HG02623 (cell line): Measurements from ENCODE around the gene ANKRD63.
A peak's percentile ranks its signal among the peaks of the same experiment; 100 is the strongest.

Experiments used
- ATAC-seq: cut with Tn5 transposase; IDR thresholded peaks from one replicate; pipeline ENCODE4 v1.9.1; 2021; ENCODE audit warnings: moderate library complexity; ENCODE audit not compliant: unreplicated experiment

Gene ANKRD63

GRCh38 chr15:40313531-40314398, 30.9 kb upstream of the ANKRD63 start:
- ATAC-seq: no peak

- ATAC-seq: no peak
These were observed 29.7 kb upstream of the ANKRD63 start for GRCh38 chr15:40312370-40313158.

GRCh38 chr15:40310993-40311392, 28.1 kb upstream of the ANKRD63 start:
- no peak for ATAC-seq

GRCh38 chr15:40310001-40310959, 27.4 kb upstream of the ANKRD63 start:
- ATAC-seq: no peak

- ATAC-seq: no peak
These were observed 26.5 kb upstream of the ANKRD63 start for GRCh38 chr15:40309344-40309862.

GRCh38 chr15:40307421-40308211, 24.8 kb upstream of the ANKRD63 start, which contains the start of gene PLCB2:
TSS of gene PLCB2 (minus strand) at chr15:40307935. CDS start at chr15:40307672, 263 bp downstream.
- ATAC-seq: peak; percentile 54

GRCh38 chr15:40306908-40307307, 24.0 kb upstream of the ANKRD63 start:
- no peak for ATAC-seq

- no peak for ATAC-seq
These were observed 23.5 kb upstream of the ANKRD63 start for GRCh38 chr15:40306371-40306770.

GRCh38 chr15:40305281-40305680, 22.4 kb upstream of the ANKRD63 start:
- no peak for ATAC-seq

GRCh38 chr15:40303576-40303975, 20.7 kb upstream of the ANKRD63 start:
- ATAC-seq: no peak

- no peak for ATAC-seq
These were observed 20.1 kb upstream of the ANKRD63 start for GRCh38 chr15:40302981-40303380.

GRCh38 chr15:40302288-40302886, 19.5 kb upstream of the ANKRD63 start:
- no peak for ATAC-seq

GRCh38 chr15:40301467-40302179, 18.8 kb upstream of the ANKRD63 start:
- no peak for ATAC-seq

GRCh38 chr15:40300771-40301170, 17.9 kb upstream of the ANKRD63 start:
- ATAC-seq: no peak

- no peak for ATAC-seq
These were observed 17.5 kb upstream of the ANKRD63 start for GRCh38 chr15:40300367-40300766.

- ATAC-seq: no peak
These were observed 15.5 kb upstream of the ANKRD63 start for GRCh38 chr15:40298216-40298935.

- no peak for ATAC-seq
These were observed 14.5 kb upstream of the ANKRD63 start for GRCh38 chr15:40297356-40297755.
